Fibroblast of mammary gland (primary cell): ENCODE data around the gene RNF149.

ENCODE experiments used
- DNase-seq: peaks from one replicate; pipeline ENCODE4 v3.0.0-alpha.2; 2010; ENCODE audit warnings: low read depth
- H3K4me3 ChIP-seq: 2 replicates; pipeline ENCODE4 v1.5.1; 2011; ENCODE audit warnings: low read depth, mild to moderate bottlenecking, low read length, moderate library complexity; ENCODE audit not compliant: control insufficient read depth
- TF ChIP-seq, protein P1 (sequence below): conservative IDR thresholded peaks from 2 replicates; pipeline ENCODE4 v1.5.1; 2011; ENCODE audit warnings: low read depth, low read length, inconsistent platforms; ENCODE audit not compliant: control insufficient read depth, insufficient read depth

Gene RNF149

DNA sequence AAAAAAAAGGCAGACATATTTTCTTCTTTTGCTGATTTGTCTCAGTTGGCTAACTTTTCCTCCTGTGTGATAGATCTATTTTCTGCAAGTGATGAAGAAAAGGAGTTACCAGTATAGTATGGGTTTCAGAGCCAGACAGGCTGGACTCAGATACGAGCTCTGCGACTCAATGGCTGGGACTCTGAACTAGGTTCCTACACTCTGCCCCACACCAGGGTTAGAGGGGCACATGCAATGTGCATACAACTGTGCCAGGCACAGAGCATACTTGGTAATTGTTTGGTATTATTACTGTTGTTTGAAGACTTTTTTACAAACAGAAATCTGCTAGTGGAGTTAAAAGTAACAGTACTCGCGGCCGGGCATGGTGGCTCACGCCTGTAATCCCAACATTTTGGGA lies 21.8 kb downstream of the RNF149 start:
- no peak overlapping the region for H3K4me3 ChIP-seq
- TF ChIP-seq, protein P1, sequence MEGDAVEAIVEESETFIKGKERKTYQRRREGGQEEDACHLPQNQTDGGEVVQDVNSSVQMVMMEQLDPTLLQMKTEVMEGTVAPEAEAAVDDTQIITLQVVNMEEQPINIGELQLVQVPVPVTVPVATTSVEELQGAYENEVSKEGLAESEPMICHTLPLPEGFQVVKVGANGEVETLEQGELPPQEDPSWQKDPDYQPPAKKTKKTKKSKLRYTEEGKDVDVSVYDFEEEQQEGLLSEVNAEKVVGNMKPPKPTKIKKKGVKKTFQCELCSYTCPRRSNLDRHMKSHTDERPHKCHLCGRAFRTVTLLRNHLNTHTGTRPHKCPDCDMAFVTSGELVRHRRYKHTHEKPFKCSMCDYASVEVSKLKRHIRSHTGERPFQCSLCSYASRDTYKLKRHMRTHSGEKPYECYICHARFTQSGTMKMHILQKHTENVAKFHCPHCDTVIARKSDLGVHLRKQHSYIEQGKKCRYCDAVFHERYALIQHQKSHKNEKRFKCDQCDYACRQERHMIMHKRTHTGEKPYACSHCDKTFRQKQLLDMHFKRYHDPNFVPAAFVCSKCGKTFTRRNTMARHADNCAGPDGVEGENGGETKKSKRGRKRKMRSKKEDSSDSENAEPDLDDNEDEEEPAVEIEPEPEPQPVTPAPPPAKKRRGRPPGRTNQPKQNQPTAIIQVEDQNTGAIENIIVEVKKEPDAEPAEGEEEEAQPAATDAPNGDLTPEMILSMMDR = no peak

DNA sequence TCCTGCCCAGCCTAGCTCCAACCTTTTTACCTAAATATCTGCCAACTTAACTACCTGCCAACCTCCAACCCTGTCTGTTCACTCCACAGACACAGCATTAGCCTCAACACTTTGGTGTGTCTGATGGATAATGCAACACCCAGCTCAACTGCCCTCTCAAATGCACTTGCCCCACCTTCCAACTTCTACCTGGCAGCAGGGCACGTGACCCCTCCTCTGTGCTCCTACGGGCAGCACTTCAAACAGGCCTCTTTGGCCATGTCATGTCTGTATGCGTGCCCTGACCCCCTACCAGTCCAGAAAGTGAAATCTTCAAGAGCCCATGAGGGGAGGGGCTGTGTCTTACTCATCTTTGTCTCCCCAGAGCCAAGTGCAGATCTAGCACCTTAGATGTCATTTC lies 25.5 kb downstream of the RNF149 start:
- no peak overlapping the region for H3K4me3 ChIP-seq
- TF ChIP-seq, protein P1 = no peak
- no peak for DNase-seq

More for the DNA sequence above, 21.8 kb downstream of the RNF149 start:
- DNase-seq = no peak

DNA sequence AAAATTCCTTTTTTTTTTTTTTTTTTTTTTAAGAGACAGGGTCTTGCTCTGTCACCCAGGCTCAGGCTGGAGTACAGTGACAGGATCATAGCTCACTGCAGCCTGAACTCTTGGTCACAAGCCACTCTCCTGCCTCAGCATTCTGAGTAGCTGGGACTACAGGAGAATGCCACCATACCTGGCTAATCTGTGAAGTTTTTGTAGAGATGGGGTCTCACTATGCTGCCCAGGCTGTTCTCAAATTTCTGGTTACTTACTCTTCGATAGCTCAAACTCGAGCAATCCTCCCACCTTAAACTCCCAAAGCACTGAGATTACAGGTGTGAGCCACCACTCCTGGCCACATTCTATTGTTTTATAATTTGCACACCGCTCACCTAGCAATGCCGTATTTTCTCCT lies 27.0 kb downstream of the RNF149 start:
- no peak overlapping the region for H3K4me3 ChIP-seq
- DNase-seq = no peak
- TF ChIP-seq, protein P1 = no peak

DNA sequence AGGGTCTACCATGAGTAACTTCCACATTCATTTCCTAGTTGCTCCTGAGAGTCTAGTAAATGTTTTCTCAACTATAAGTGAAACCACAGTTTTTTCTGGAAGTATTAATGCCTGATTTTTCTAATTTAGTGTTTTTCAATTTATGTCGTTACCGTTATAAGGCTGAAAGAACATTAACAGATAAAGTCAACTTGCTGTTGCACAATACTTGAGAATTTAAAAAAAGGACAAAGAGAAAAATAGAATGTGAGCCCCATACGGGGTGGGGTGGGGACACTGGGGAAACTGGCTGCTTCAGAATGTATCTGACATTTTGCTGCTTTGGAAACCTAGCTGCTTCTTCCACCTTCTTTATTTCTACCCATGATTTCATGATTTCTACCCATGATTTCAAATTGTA lies 29.6 kb downstream of the RNF149 start:
- no peak for DNase-seq
- H3K4me3 ChIP-seq = no peak overlapping the region
- TF ChIP-seq, protein P1 = no peak

DNA sequence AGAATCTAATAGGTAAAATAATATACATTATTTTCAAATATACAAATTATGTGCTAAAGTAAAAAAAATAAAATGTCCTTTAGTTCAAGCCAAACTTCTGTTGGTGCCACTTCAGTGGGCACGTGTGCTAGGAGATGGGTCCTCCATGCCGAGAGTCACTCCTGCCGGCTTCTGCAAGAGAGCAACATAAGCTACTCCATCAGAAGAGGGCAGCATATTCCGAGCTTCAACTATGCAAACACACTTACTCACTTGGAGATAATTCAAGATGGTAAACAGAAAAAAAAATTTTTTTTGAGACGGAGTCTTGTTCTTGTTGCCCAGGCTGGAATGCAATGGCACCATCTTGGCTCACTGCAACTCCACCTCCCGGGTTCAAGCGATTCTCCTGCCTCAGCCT lies 31.4 kb downstream of the RNF149 start:
- peak; percentile 40 for DNase-seq
- H3K4me3 ChIP-seq = no peak overlapping the region
- TF ChIP-seq, protein P1 = peak; percentile 12

DNA sequence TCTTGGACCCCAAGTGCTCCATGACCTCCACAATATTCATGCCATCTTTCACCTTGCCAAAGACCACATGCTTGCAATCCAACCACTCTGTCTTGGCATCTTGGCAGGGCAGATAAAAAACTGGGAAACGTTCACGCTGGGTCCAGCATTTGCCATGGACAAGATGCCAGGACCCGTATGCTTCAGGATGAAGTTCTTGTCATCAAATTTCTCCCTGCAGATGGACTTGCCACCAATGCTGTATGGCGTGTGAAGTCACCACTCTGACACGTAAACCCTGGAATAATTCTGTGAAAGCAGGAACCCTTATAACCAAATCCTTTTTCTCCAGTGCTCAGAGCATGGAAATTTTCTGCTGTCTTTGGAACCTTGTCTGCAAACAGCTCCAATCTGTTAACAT lies 34.4 kb downstream of the RNF149 start:
- TF ChIP-seq, protein P1 = no peak
- DNase-seq = no peak
- H3K4me3 ChIP-seq = no peak overlapping the region

DNA sequence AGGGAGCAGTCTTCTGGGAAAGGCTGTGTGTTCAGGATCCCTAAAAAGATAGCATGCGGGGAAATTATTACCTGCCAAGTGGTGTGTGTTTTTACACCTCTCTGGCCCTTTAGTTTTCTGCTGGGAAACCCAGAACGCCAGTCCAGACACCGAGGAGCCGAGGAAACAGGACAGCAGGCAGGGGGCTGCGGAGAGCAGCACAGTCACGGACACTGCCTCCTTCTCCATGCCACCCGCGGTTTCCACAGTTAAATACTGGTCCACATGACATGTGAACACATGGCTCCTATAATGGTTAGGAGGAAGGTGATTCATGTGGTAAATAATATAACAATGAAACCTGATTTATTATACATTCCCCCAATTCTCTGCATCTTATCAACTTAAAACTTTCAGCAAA lies 35.4 kb downstream of the RNF149 start:
- TF ChIP-seq, protein P1 = no peak
- DNase-seq = no peak
- no peak overlapping the region for H3K4me3 ChIP-seq
